Epithelial cell of proximal tubule (primary cell): Measurements from ENCODE around the gene LRRC3B. TPM values are rescaled to one million over a fixed set of nuclear protein-coding genes. Genes with fewer than 3 reads are reported as not detected.

Experiments
- DNase-seq: peaks from one replicate; pipeline ENCODE4 v3.0.0-alpha.2; 2011; ENCODE audit warnings: low read depth
- H3K4me3 ChIP-seq: 2 replicates; pipeline ENCODE4 v1.5.1; 2011; ENCODE audit warnings: low read depth, mild to moderate bottlenecking, low read length
- total RNA-seq: library from RNA; depleted of rRNA; stranded (reverse); fragments of >200 nt; gene quantifications from 2 replicates; pipeline ENCODE4 v1.2.3, GENCODE V29; 2015
- TF ChIP-seq, protein P1 (sequence below): conservative IDR thresholded peaks from 2 replicates; pipeline ENCODE4 v1.5.1; 2012; ENCODE audit warnings: low read depth, mild to moderate bottlenecking, low read length

The LRRC3B gene
- total RNA-seq, 1 donor from 2014 or later, result not detected

GRCh38 chr3:26718315-26718714, 95.7 kb downstream of the LRRC3B start:
- no peak for DNase-seq
- TF ChIP-seq, protein P1, sequence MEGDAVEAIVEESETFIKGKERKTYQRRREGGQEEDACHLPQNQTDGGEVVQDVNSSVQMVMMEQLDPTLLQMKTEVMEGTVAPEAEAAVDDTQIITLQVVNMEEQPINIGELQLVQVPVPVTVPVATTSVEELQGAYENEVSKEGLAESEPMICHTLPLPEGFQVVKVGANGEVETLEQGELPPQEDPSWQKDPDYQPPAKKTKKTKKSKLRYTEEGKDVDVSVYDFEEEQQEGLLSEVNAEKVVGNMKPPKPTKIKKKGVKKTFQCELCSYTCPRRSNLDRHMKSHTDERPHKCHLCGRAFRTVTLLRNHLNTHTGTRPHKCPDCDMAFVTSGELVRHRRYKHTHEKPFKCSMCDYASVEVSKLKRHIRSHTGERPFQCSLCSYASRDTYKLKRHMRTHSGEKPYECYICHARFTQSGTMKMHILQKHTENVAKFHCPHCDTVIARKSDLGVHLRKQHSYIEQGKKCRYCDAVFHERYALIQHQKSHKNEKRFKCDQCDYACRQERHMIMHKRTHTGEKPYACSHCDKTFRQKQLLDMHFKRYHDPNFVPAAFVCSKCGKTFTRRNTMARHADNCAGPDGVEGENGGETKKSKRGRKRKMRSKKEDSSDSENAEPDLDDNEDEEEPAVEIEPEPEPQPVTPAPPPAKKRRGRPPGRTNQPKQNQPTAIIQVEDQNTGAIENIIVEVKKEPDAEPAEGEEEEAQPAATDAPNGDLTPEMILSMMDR, result no peak
- no peak overlapping the region for H3K4me3 ChIP-seq

DNA sequence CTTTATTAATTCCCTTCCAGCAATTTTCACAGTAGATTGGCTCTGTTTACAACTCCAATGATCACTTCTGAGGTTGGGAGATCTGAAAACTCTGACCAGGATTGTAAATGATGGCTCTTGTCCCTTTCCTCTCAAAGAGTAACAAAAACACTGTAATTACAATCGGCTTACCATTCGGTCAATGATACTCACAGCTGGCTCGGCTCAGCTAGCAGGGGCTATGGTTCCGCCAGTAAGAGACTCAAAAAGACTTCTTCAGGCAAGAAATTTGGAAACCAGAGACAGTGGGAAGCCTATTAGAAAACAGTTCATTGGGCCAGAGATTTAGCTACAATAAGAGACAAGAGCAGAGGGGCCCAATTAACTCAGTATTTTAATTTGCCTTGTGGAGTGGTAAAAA, 96.6 kb downstream of the LRRC3B start:
- no peak for DNase-seq
- H3K4me3 ChIP-seq, result no peak overlapping the region
- TF ChIP-seq, protein P1, result no peak

GRCh38 chr3:26721047-26721446, 98.5 kb downstream of the LRRC3B start:
- TF ChIP-seq, protein P1, result no peak
- no peak for DNase-seq
- no peak overlapping the region for H3K4me3 ChIP-seq

GRCh38 chr3:26731843-26732242, 109.3 kb downstream of the LRRC3B start:
- no peak for DNase-seq
- H3K4me3 ChIP-seq, result no peak overlapping the region
- TF ChIP-seq, protein P1, result no peak

DNA sequence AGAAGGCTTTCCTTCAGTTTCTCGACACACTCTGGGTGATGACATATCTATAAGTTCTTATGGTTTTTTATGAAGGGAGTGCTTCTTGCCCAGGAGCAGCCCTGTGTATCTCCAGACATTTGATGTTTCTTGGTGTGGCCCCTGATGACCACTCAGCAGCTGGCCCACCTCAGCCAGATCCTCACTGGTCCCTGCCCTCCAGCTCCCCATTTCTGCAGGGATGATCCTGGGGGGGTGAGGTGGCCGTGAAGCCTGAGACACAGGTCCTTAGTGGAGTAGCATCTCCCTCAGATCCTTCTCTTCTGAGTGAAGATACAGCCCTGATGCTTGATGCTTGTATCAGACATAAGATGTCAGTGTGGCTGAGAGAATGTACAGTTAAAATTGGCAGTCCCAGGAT, 127.7 kb downstream of the LRRC3B start:
- TF ChIP-seq, protein P1, result no peak
- no peak for DNase-seq

DNA sequence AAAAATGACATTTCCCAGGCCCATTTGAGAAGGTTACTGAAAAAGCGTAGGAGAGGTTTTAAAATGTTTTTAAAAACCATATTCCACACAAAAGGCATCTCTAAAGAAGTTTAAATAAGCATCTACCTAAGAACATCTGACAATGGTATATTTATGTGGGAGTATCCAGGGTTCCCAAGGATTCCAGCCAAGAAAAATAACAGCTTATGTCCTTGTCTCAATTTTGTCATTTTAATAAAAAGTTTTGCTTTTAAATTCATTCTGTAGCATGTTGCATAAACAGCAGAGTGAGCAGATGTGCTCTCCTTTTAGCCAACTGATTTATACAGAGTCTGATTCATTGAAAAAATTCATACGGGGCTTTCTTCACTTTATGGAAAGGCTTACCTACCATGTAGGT, 129.9 kb downstream of the LRRC3B start:
- H3K4me3 ChIP-seq, result no peak overlapping the region
- TF ChIP-seq, protein P1, result no peak
- no peak for DNase-seq

More for the DNA sequence above, 127.7 kb downstream of the LRRC3B start:
- no peak overlapping the region for H3K4me3 ChIP-seq

DNA sequence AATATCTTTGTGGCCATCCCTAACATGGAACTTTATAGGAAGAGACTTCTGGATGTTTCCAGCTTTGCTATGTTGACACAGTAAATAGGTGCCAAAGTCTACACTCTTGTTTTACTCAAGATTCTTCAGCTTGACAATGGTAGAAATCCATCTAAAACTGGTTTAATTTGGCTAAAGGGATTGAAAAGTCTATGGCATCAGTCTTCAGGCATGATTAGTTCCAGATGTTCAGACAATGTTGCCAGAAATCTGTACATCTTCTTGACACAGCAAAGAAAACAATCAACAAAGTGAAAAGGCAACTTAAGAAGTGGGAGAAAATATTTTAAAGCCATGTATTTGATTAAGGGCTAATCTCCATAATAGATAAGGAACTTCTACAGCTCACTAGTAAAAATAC, 130.5 kb downstream of the LRRC3B start:
- H3K4me3 ChIP-seq, result no peak overlapping the region
- DNase-seq, result no peak

More for the DNA sequence above, 130.5 kb downstream of the LRRC3B start:
- TF ChIP-seq, protein P1, result no peak
